ENCODE data around the gene HSPA1A.

- peak in 2 of 3 experiments; percentile 25 to 31 for TF ChIP-seq CTCF (IDR thresholded peaks at IDR 0.05)
- peak; percentile 100 for TF ChIP-seq POLR2A (IDR thresholded peaks at IDR 0.05)
These were observed 12.1 kb downstream of the HSPA1A start, which contains the start of gene HSPA1B for GRCh38 chr6:31827286-31828079.
